Stimulated activated CD4-positive, alpha-beta T cell treated with anti-CD3 and anti-CD28 coated beads, Interleukin-15, amount 100 ng/mL, for 48 hours (primary cell): ENCODE data around the gene TMEM150C.
"Not testable (repeated sequence)": the region's sequence is repeated elsewhere in the genome, so short reads cannot be mapped to it uniquely, and the experiment has no call there.

Experiments
- DNase-seq, 2 donors: peaks; one replicate each; pipeline ENCODE4 v3.0.0-alpha.2; 2020; ENCODE audit warnings: low read depth in 2 of 2

The TMEM150C gene

GRCh38 chr4:82515705-82516104 is 46.1 kb downstream of the TMEM150C start:
- DNase-seq, result no peak

- no peak for DNase-seq
Observed at GRCh38 chr4:82513382-82513781, 48.4 kb downstream of the TMEM150C start.

- no peak for DNase-seq
Observed at GRCh38 chr4:82510216-82510615, 51.6 kb downstream of the TMEM150C start.

GRCh38 chr4:82508806-82509428 is 52.9 kb downstream of the TMEM150C start:
- DNase-seq, result no peak

GRCh38 chr4:82508011-82508410 is 53.8 kb downstream of the TMEM150C start:
- DNase-seq, result no peak

GRCh38 chr4:82501154-82501442 is 60.7 kb downstream of the TMEM150C start:
- no peak for DNase-seq

- no peak for DNase-seq
Observed at GRCh38 chr4:82500435-82501153, 61.2 kb downstream of the TMEM150C start.

- no peak for DNase-seq
Observed at GRCh38 chr4:82499738-82500434, 61.9 kb downstream of the TMEM150C start.

- DNase-seq, result no peak
Observed at GRCh38 chr4:82496349-82496748, 65.4 kb downstream of the TMEM150C start.

- no peak for DNase-seq
Observed at GRCh38 chr4:82495666-82496065, 66.1 kb downstream of the TMEM150C start.

GRCh38 chr4:82493721-82494425 is 67.9 kb downstream of the TMEM150C start:
- DNase-seq, result no peak

GRCh38 chr4:82491251-82491960 is 70.4 kb downstream of the TMEM150C start:
- no peak for DNase-seq

GRCh38 chr4:82489987-82490386 is 71.8 kb downstream of the TMEM150C start:
- DNase-seq, result no peak

GRCh38 chr4:82489076-82489475 is 72.7 kb downstream of the TMEM150C start:
- no peak for DNase-seq

- DNase-seq, result no peak
Observed at GRCh38 chr4:82484996-82485783, 76.6 kb downstream of the TMEM150C start.

GRCh38 chr4:82482387-82482786 is 79.4 kb downstream of the TMEM150C start:
- no peak for DNase-seq

GRCh38 chr4:82481506-82481840 is 80.3 kb downstream of the TMEM150C start:
- no peak for DNase-seq

GRCh38 chr4:82480771-82481505 is 80.8 kb downstream of the TMEM150C start:
- no peak for DNase-seq

GRCh38 chr4:82479562-82479961 is 82.2 kb downstream of the TMEM150C start:
- no peak for DNase-seq

- not testable (repeated sequence) for DNase-seq
Observed at GRCh38 chr4:82477469-82477868, 84.3 kb downstream of the TMEM150C start.
